ENCODE data around the gene PGF. TPM values are rescaled to one million over a fixed set of nuclear protein-coding genes. Genes with fewer than 3 reads are reported as not detected.

The PGF gene
- total and polyA plus RNA-seq, 4 donors, result 7.6 to 33.7 (median 22.7) TPM

- intact Hi-C loops (cut with DNase I), result no loop called here
- no peak overlapping the region for H3K27ac ChIP-seq (ENCODE audit: low read depth in 1 of 2, low read length in 2 of 2)
- H3K4me1 ChIP-seq (ENCODE audit: control insufficient read depth in 1 of 2, insufficient read depth in 2 of 2, low read length in 2 of 2), result no peaks in the 10 kb centered on the region
- ATAC-seq (ENCODE audit: low FRiP score), result no peak
- no peaks in the 10 kb centered on the region for H3K27me3 ChIP-seq (ENCODE audit: control insufficient read depth in 1 of 2, insufficient read depth in 2 of 2, low read length in 1 of 2)
- DNase-seq, result peak in 1 of 2 donors; percentile 46
- no peaks in the 10 kb centered on the region for H3K36me3 ChIP-seq (ENCODE audit: control insufficient read depth in 1 of 2, insufficient read depth in 2 of 2, low read length in 1 of 2)
- 81 to 88% methylated on average over 11 of the region's 11 CpGs for WGBS, 2 donors
- no peak overlapping the region for H3K4me3 ChIP-seq (ENCODE audit: low read length in 2 of 2)
- H3K9me3 ChIP-seq (ENCODE audit: control insufficient read depth, low read length), result no peaks in the 10 kb centered on the region
Observed at GRCh38 chr14:74976264-74977113, 21.1 kb upstream of the PGF start.

- peak; percentile 79 to 87 for DNase-seq
- H3K4me1 ChIP-seq (ENCODE audit: control insufficient read depth in 1 of 2, insufficient read depth in 2 of 2, low read length in 2 of 2), result no peaks in the 10 kb centered on the region
- H3K27ac ChIP-seq (ENCODE audit: low read depth in 1 of 2, low read length in 2 of 2), result no peak overlapping the region
- H3K9me3 ChIP-seq (ENCODE audit: control insufficient read depth, low read length), result no peaks in the 10 kb centered on the region
- 68 to 77% methylated on average over 12 of the region's 12 CpGs for WGBS, 2 donors
- intact Hi-C loops (cut with DNase I), result no loop called here
- H3K36me3 ChIP-seq (ENCODE audit: control insufficient read depth in 1 of 2, insufficient read depth in 2 of 2, low read length in 1 of 2), result no peaks in the 10 kb centered on the region
- ATAC-seq (ENCODE audit: low FRiP score), result peak; percentile 59
- H3K27me3 ChIP-seq (ENCODE audit: control insufficient read depth in 1 of 2, insufficient read depth in 2 of 2, low read length in 1 of 2), result no peaks in the 10 kb centered on the region
- H3K4me3 ChIP-seq (ENCODE audit: low read length in 2 of 2), result no peak overlapping the region
Observed at GRCh38 chr14:74975059-74975810, 19.8 kb upstream of the PGF start.

- 93% methylated on average over 15 of the region's 15 CpGs for WGBS, 2 donors
- intact Hi-C loops (cut with DNase I), result no loop called here
Observed at GRCh38 chr14:74974364-74975058, 19.1 kb upstream of the PGF start.

GRCh38 chr14:74973905-74974363 is 18.5 kb upstream of the PGF start:
- Histone ChIP-seq H3K27ac (ENCODE audit: low read depth in 1 of 2, low read length in 2 of 2) (no peak overlapping the region), H3K4me3 (ENCODE audit: low read length in 2 of 2) (no peak overlapping the region), H3K4me1 (ENCODE audit: control insufficient read depth in 1 of 2, insufficient read depth in 2 of 2, low read length in 2 of 2) (no peaks in the 10 kb centered on the region), H3K9me3 (ENCODE audit: control insufficient read depth, low read length) (no peaks in the 10 kb centered on the region), H3K36me3 (ENCODE audit: control insufficient read depth in 1 of 2, insufficient read depth in 2 of 2, low read length in 1 of 2) (no peaks in the 10 kb centered on the region), H3K27me3 (ENCODE audit: control insufficient read depth in 1 of 2, insufficient read depth in 2 of 2, low read length in 1 of 2) (no peaks in the 10 kb centered on the region)
- DNase-seq (peak in 1 of 2 donors; percentile 31), ATAC-seq (ENCODE audit: low FRiP score) (no peak)
- WGBS, 2 donors, result 95 to 98% methylated on average over 5 of the region's 5 CpGs
- intact Hi-C loops (cut with DNase I), result no loop called here

More at GRCh38 chr14:74974364-74975058, 19.1 kb upstream of the PGF start:
- Histone ChIP-seq H3K9me3 (ENCODE audit: control insufficient read depth, low read length) (no peaks in the 10 kb centered on the region), H3K36me3 (ENCODE audit: control insufficient read depth in 1 of 2, insufficient read depth in 2 of 2, low read length in 1 of 2) (no peaks in the 10 kb centered on the region), H3K27me3 (ENCODE audit: control insufficient read depth in 1 of 2, insufficient read depth in 2 of 2, low read length in 1 of 2) (no peaks in the 10 kb centered on the region), H3K27ac (ENCODE audit: low read depth in 1 of 2, low read length in 2 of 2) (no peak overlapping the region), H3K4me1 (ENCODE audit: control insufficient read depth in 1 of 2, insufficient read depth in 2 of 2, low read length in 2 of 2) (no peaks in the 10 kb centered on the region), H3K4me3 (ENCODE audit: low read length in 2 of 2) (no peak overlapping the region)
- DNase-seq (peak in 1 of 2 donors; percentile 73), ATAC-seq (ENCODE audit: low FRiP score) (peak; percentile 10)

- peak; percentile 79 to 88 for DNase-seq
- H3K4me3 ChIP-seq (ENCODE audit: low read length in 2 of 2), result no peak overlapping the region
- 89 to 91% methylated on average over 10 to 15 of the region's 15 CpGs for WGBS, 2 donors
- no peak overlapping the region for H3K27ac ChIP-seq (ENCODE audit: low read depth in 1 of 2, low read length in 2 of 2)
- H3K4me1 ChIP-seq (ENCODE audit: control insufficient read depth in 1 of 2, insufficient read depth in 2 of 2, low read length in 2 of 2), result no peaks in the 10 kb centered on the region
- H3K27me3 ChIP-seq (ENCODE audit: control insufficient read depth in 1 of 2, insufficient read depth in 2 of 2, low read length in 1 of 2), result no peaks in the 10 kb centered on the region
- H3K36me3 ChIP-seq (ENCODE audit: control insufficient read depth in 1 of 2, insufficient read depth in 2 of 2, low read length in 1 of 2), result no peaks in the 10 kb centered on the region
- intact Hi-C loops (cut with DNase I), result no loop called here
- no peaks in the 10 kb centered on the region for H3K9me3 ChIP-seq (ENCODE audit: control insufficient read depth, low read length)
- peak; percentile 59 for ATAC-seq (ENCODE audit: low FRiP score)
Observed at GRCh38 chr14:74973003-74973653, 17.7 kb upstream of the PGF start.

GRCh38 chr14:74968811-74969210 is 13.4 kb upstream of the PGF start:
- Histone ChIP-seq H3K36me3 (ENCODE audit: control insufficient read depth in 1 of 2, insufficient read depth in 2 of 2, low read length in 1 of 2) (no peaks in the 10 kb centered on the region), H3K27me3 (ENCODE audit: control insufficient read depth in 1 of 2, insufficient read depth in 2 of 2, low read length in 1 of 2) (no peaks in the 10 kb centered on the region), H3K27ac (ENCODE audit: low read depth in 1 of 2, low read length in 2 of 2) (no peak overlapping the region), H3K9me3 (ENCODE audit: control insufficient read depth, low read length) (no peaks in the 10 kb centered on the region), H3K4me1 (ENCODE audit: control insufficient read depth in 1 of 2, insufficient read depth in 2 of 2, low read length in 2 of 2) (no peaks in the 10 kb centered on the region), H3K4me3 (ENCODE audit: low read length in 2 of 2) (no peak overlapping the region)
- WGBS, 2 donors, result 8 to 24% methylated on average over 1 of the region's 1 CpG
- DNase-seq (no peak), ATAC-seq (ENCODE audit: low FRiP score) (no peak)
- intact Hi-C loops (cut with DNase I), result no loop called here

- Histone ChIP-seq H3K4me1 (ENCODE audit: control insufficient read depth in 1 of 2, insufficient read depth in 2 of 2, low read length in 2 of 2) (no peaks in the 10 kb centered on the region), H3K4me3 (ENCODE audit: low read length in 2 of 2) (no peak overlapping the region), H3K9me3 (ENCODE audit: control insufficient read depth, low read length) (no peaks in the 10 kb centered on the region), H3K27ac (ENCODE audit: low read depth in 1 of 2, low read length in 2 of 2) (no peak overlapping the region), H3K36me3 (ENCODE audit: control insufficient read depth in 1 of 2, insufficient read depth in 2 of 2, low read length in 1 of 2) (no peaks in the 10 kb centered on the region), H3K27me3 (ENCODE audit: control insufficient read depth in 1 of 2, insufficient read depth in 2 of 2, low read length in 1 of 2) (no peaks in the 10 kb centered on the region)
- peak in 1 of 2 donors; percentile 25 for DNase-seq
- WGBS, 2 donors, result 86 to 90% methylated on average over 5 of the region's 5 CpGs
- no peak for ATAC-seq (ENCODE audit: low FRiP score)
- intact Hi-C loops (cut with DNase I), result no loop called here
Observed at GRCh38 chr14:74965486-74966153, 10.2 kb upstream of the PGF start.

All from aorta (tissue), 5 donors.